ENCODE results near the gene CD200.

GRCh38 chr3:112304611-112305010, 28.3 kb upstream of the CD200 start:
- TF ChIP-seq CTCF (conservative IDR thresholded peaks at IDR 0.05; ENCODE audit: low read length) = peak; percentile 47
- no peak for TF ChIP-seq EZH2phosphoT487 (IDR thresholded peaks at IDR 0.05; ENCODE audit: borderline replicate concordance)

Data from Loucy (cell line).